ENCODE measurements around the gene URGCP.

URGCP gene

GRCh38 chr7:43876976-43877745 is 29.2 kb downstream of the URGCP start:
- Histone ChIP-seq H3K27me3 (ENCODE audit: insufficient read depth, low read length) (no peaks in the 10 kb centered on the region), H3K4me1 (ENCODE audit: insufficient read depth, low read length) (peaks cover 2% of the 10 kb centered on the region), H3K9me3 (ENCODE audit: low read length) (no peaks in the 10 kb centered on the region), H3K36me3 (ENCODE audit: insufficient read depth, low read length) (peaks cover 57% of the 10 kb centered on the region), H2AFZ (ENCODE audit: low read depth, low read length) (no peak overlapping the region), H3K4me3 (ENCODE audit: low read length) (no peak overlapping the region)

DNA sequence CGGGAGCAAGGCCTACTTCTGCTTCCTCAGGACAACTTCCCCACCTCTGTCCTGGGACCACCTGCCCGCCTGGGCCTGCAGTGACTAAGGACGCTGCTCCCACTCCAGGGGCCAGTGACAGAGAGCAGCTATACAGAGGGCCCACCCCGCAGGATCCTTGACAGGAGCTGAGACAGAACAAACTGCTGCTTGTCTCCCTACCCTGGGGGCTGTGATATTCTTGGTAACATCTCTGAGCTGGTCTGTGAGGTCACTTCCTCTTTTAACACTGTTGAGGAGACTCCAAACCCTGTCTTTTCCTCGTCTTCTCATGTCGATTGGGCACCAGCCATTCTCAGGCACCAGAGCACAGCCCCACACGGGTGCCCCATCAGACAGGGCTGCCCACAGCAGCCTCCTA is 30.2 kb downstream of the URGCP start:
- Histone ChIP-seq H2AFZ (ENCODE audit: low read depth, low read length) (no peak overlapping the region), H3K9me3 (ENCODE audit: low read length) (no peaks in the 10 kb centered on the region), H3K27me3 (ENCODE audit: insufficient read depth, low read length) (no peaks in the 10 kb centered on the region), H3K4me1 (ENCODE audit: insufficient read depth, low read length) (peaks cover 4% of the 10 kb centered on the region), H3K4me3 (ENCODE audit: low read length) (no peak overlapping the region), H3K36me3 (ENCODE audit: insufficient read depth, low read length) (peaks cover 52% of the 10 kb centered on the region)

DNA sequence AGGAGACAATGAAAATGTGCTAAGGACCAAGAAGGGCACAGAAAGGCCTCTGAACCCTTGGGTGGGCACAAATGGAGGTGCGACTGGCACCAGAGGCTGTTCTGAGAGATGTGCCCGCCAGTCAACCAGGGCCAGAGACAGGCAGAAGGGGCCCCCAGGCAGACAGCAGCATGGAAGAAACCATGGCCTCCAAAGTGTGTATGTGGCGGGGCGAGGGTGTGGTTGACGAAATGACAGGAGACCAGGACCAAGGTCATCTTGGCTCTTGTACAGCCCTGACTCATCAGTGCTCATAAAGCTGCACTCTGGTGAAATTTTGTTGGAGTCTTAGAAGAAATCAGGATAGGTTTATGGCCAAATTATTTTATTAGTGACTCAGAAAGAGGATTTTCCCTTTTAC is 33.1 kb downstream of the URGCP start:
- Histone ChIP-seq H2AFZ (ENCODE audit: low read depth, low read length) (no peak overlapping the region), H3K4me3 (ENCODE audit: low read length) (no peak overlapping the region), H3K4me1 (ENCODE audit: insufficient read depth, low read length) (peaks cover 12% of the 10 kb centered on the region)

GRCh38 chr7:43872406-43873110 is 33.8 kb downstream of the URGCP start:
- Histone ChIP-seq H3K27me3 (ENCODE audit: insufficient read depth, low read length) (no peaks in the 10 kb centered on the region), H3K36me3 (ENCODE audit: insufficient read depth, low read length) (peaks cover 21% of the 10 kb centered on the region), H2AFZ (ENCODE audit: low read depth, low read length) (no peak overlapping the region), H3K9me3 (ENCODE audit: low read length) (peaks cover 2% of the 10 kb centered on the region), H3K4me3 (ENCODE audit: low read length) (no peak overlapping the region), H3K4me1 (ENCODE audit: insufficient read depth, low read length) (peaks cover 15% of the 10 kb centered on the region)

More for the DNA sequence above, 33.1 kb downstream of the URGCP start:
- Histone ChIP-seq H3K36me3 (ENCODE audit: insufficient read depth, low read length) (peaks cover 25% of the 10 kb centered on the region), H3K27me3 (ENCODE audit: insufficient read depth, low read length) (no peaks in the 10 kb centered on the region), H3K9me3 (ENCODE audit: low read length) (peaks cover 2% of the 10 kb centered on the region)

DNA sequence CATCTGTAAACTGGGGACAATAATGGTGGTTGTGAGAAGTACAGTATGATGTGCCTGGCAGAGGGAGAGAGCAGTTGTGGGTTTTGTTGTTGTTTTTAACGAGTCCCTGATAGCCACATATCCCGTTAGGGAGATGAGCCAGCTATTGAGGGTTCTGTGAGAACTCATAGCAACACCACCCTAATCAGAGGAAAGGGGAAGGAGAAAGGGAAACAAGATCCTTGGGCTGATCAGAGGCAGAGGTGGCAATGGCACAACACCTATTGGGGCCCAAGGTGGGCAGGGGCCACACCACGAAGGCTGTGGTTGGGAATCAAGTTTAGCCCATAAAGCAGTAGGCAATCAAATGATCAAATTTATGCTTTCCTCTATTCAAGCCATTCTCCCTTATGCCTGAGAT is 35.3 kb downstream of the URGCP start:
- H3K4me3 ChIP-seq (ENCODE audit: low read length) = no peak overlapping the region
- no peak overlapping the region for H2AFZ ChIP-seq (ENCODE audit: low read depth, low read length)
- peaks cover 18% of the 10 kb centered on the region for H3K36me3 ChIP-seq (ENCODE audit: insufficient read depth, low read length)
- H3K9me3 ChIP-seq (ENCODE audit: low read length) = peaks cover 2% of the 10 kb centered on the region
- H3K27me3 ChIP-seq (ENCODE audit: insufficient read depth, low read length) = no peaks in the 10 kb centered on the region
- peaks cover 15% of the 10 kb centered on the region for H3K4me1 ChIP-seq (ENCODE audit: insufficient read depth, low read length)

GRCh38 chr7:43870316-43870715 is 36.1 kb downstream of the URGCP start:
- no peak overlapping the region for H3K4me3 ChIP-seq (ENCODE audit: low read length)
- no peaks in the 10 kb centered on the region for H3K27me3 ChIP-seq (ENCODE audit: insufficient read depth, low read length)
- H3K36me3 ChIP-seq (ENCODE audit: insufficient read depth, low read length) = peaks cover 20% of the 10 kb centered on the region
- peaks cover 2% of the 10 kb centered on the region for H3K9me3 ChIP-seq (ENCODE audit: low read length)
- peaks cover 15% of the 10 kb centered on the region for H3K4me1 ChIP-seq (ENCODE audit: insufficient read depth, low read length)
- H2AFZ ChIP-seq (ENCODE audit: low read depth, low read length) = peak overlapping the region; percentile 94

- Histone ChIP-seq H3K9me3 (ENCODE audit: low read length) (peaks cover 2% of the 10 kb centered on the region), H3K27me3 (ENCODE audit: insufficient read depth, low read length) (no peaks in the 10 kb centered on the region), H3K36me3 (ENCODE audit: insufficient read depth, low read length) (peaks cover 16% of the 10 kb centered on the region), H2AFZ (ENCODE audit: low read depth, low read length) (peak overlapping the region; percentile 94), H3K4me1 (ENCODE audit: insufficient read depth, low read length) (peaks cover 15% of the 10 kb centered on the region), H3K4me3 (ENCODE audit: low read length) (peak overlapping the region; percentile 76)
Measured at GRCh38 chr7:43869867-43870240, 36.5 kb downstream of the URGCP start.

DNA sequence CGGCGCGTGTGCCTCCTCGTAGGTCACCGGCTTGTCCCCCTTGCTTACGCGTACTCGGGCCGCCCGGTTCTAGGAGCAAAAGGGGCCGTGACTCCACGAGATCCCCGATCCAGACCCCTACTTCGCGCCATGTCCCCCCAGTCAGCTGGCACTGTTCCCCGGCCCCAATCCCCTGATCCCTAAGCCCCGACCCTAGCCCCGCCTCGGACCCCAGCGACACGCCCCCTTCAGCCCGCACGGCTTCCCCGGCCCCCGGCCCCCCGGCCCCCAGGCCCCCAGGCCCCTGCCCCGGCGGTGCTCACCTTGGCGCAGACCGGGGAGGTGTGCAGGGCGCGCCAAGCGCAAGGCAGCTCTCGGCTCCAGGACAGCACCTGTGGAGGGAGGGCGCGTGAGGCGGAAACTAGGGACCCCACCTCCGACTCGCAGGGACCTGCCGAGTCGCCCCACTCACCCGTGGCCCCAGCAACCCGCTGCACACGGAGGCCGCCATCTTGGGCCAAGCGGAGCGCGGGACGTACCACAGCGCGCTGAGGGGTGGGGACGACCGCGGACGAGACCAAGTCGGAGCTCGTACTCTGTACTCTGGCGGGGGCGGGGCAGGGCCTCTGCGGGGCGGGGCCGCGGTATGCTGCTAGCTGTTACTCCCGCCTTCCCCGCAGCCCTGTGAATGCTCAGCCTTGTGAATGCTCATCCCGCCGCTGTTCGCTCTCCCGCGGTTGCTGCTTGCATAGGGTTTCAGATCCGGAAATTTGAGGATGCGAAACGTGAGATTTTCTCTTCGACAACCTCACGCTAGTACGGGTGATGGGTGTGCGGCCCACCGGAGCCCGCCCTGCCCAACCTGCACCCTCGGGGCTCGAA is 37.2 kb downstream of the URGCP start, which contains the start of gene MRPS24:
Gene MRPS24 (minus strand): TSS at position 512 of the 861 bp plus-strand sequence. CDS start 22 bp downstream, at position 490.
- Histone ChIP-seq H3K4me1 (ENCODE audit: insufficient read depth, low read length) (peaks cover 15% of the 10 kb centered on the region), H3K9me3 (ENCODE audit: low read length) (peaks cover 2% of the 10 kb centered on the region), H2AFZ (ENCODE audit: low read depth, low read length) (peak within 1 kb of the TSS; percentile 94), H3K27me3 (ENCODE audit: insufficient read depth, low read length) (no peaks in the 10 kb centered on the region), H3K4me3 (ENCODE audit: low read length) (peak within 1 kb of the TSS; percentile 76), H3K36me3 (ENCODE audit: insufficient read depth, low read length) (peaks cover 16% of the 10 kb centered on the region)

DNA sequence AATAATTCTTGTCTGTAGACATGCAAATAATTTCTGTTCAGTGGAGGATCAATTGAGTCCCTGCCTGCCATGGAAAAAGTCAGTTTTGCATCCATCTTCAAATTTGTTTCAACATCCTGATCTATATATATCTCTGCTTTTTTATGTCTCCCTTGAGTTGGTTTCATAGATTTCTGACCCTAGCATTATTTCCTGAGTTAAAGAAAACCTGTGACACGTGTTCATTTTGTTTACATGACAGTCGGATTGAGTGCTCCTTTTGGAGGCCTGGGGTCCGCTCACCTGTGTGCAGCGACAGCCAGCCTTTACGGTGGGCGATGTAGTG is 37.8 kb downstream of the URGCP start:
- Histone ChIP-seq H3K9me3 (ENCODE audit: low read length) (peaks cover 2% of the 10 kb centered on the region), H2AFZ (ENCODE audit: low read depth, low read length) (peak overlapping the region; percentile 44), H3K36me3 (ENCODE audit: insufficient read depth, low read length) (peaks cover 16% of the 10 kb centered on the region), H3K27me3 (ENCODE audit: insufficient read depth, low read length) (no peaks in the 10 kb centered on the region), H3K4me3 (ENCODE audit: low read length) (peak overlapping the region; percentile 76), H3K4me1 (ENCODE audit: insufficient read depth, low read length) (peaks cover 15% of the 10 kb centered on the region)

- peak overlapping the region; percentile 76 for H3K4me3 ChIP-seq (ENCODE audit: low read length)
- H3K9me3 ChIP-seq (ENCODE audit: low read length) = peaks cover 2% of the 10 kb centered on the region
- H3K27me3 ChIP-seq (ENCODE audit: insufficient read depth, low read length) = no peaks in the 10 kb centered on the region
- peaks cover 15% of the 10 kb centered on the region for H3K4me1 ChIP-seq (ENCODE audit: insufficient read depth, low read length)
- H3K36me3 ChIP-seq (ENCODE audit: insufficient read depth, low read length) = peaks cover 16% of the 10 kb centered on the region
- no peak overlapping the region for H2AFZ ChIP-seq (ENCODE audit: low read depth, low read length)
Measured at GRCh38 chr7:43868181-43868580, 38.2 kb downstream of the URGCP start.

- H3K9me3 ChIP-seq (ENCODE audit: low read length) = peaks cover under 1% of the 10 kb centered on the region
- H3K27me3 ChIP-seq (ENCODE audit: insufficient read depth, low read length) = peaks cover 6% of the 10 kb centered on the region
- no peak overlapping the region for H2AFZ ChIP-seq (ENCODE audit: low read depth, low read length)
- H3K36me3 ChIP-seq (ENCODE audit: insufficient read depth, low read length) = peaks cover 16% of the 10 kb centered on the region
- H3K4me1 ChIP-seq (ENCODE audit: insufficient read depth, low read length) = peaks cover 10% of the 10 kb centered on the region
- H3K4me3 ChIP-seq (ENCODE audit: low read length) = no peak overlapping the region
Measured at GRCh38 chr7:43865277-43865676, 41.1 kb downstream of the URGCP start.

- H3K4me1 ChIP-seq (ENCODE audit: insufficient read depth, low read length) = peaks cover 7% of the 10 kb centered on the region
- no peak overlapping the region for H3K4me3 ChIP-seq (ENCODE audit: low read length)
- no peak overlapping the region for H2AFZ ChIP-seq (ENCODE audit: low read depth, low read length)
- H3K36me3 ChIP-seq (ENCODE audit: insufficient read depth, low read length) = peaks cover 16% of the 10 kb centered on the region
- H3K9me3 ChIP-seq (ENCODE audit: low read length) = no peaks in the 10 kb centered on the region
- H3K27me3 ChIP-seq (ENCODE audit: insufficient read depth, low read length) = peaks cover 6% of the 10 kb centered on the region
Measured at GRCh38 chr7:43864126-43864525, 42.3 kb downstream of the URGCP start.

DNA sequence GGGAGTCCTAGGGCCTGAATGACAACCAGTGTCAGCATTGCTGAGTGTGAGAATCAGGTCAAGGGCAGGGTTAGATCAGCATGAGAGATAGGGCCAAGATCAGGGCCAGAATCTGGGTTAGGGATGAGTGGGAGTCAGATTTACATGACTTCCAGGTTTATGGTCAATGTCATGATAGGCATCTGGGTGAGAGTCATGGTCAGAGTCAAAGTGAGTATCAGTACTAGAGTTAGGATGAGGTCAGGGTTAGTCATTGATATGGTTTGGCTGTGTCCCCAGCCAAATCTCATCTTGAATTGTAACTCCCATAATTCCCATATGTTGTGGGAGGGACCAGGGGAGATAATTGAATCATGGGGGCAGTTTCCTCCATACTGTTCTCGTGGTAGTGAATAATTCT is 49.4 kb downstream of the URGCP start:
- no peak overlapping the region for H3K4me3 ChIP-seq (ENCODE audit: low read length)
- H3K4me1 ChIP-seq (ENCODE audit: insufficient read depth, low read length) = no peaks in the 10 kb centered on the region
- H2AFZ ChIP-seq (ENCODE audit: low read depth, low read length) = no peak overlapping the region
- peaks cover 2% of the 10 kb centered on the region for H3K9me3 ChIP-seq (ENCODE audit: low read length)
- H3K36me3 ChIP-seq (ENCODE audit: insufficient read depth, low read length) = no peaks in the 10 kb centered on the region
- peaks cover 3% of the 10 kb centered on the region for H3K27me3 ChIP-seq (ENCODE audit: insufficient read depth, low read length)
